Endothelial cell of umbilical vein (primary cell): ENCODE measurements around the gene AUTS2. TPM values are rescaled to one million over a fixed set of nuclear protein-coding genes. Genes with fewer than 3 reads are reported as not detected.

ENCODE experiments used
- BruUV-seq: library from RNA; stranded (reverse); fragments of 400-500 nt; replicated peaks from 2 replicates; lab custom pipeline; 2021; lab: Mats Ljungman, UMichigan
- CTCF ChIA-PET: fragments of 300-600, 350-600 bp; sonication (Branson Sonifier 250); formaldehyde crosslinking; loops from one replicate; lab custom pipeline; 2021; ENCODE audit warnings: antibody characterized with exemption, inconsistent platforms; lab: Charles Lee
- POLR2A ChIA-PET: fragments of 300-600, 350-600 bp; sonication (Branson Sonifier 250); formaldehyde crosslinking; loops from one replicate; lab custom pipeline; 2021; ENCODE audit warnings: antibody characterized with exemption, inconsistent platforms; lab: Charles Lee
- DNase-seq: peaks from one replicate; pipeline ENCODE4 v3.0.0-alpha.2; 2011; ENCODE audit warnings: low read depth, low spot score
- FAIRE-seq: peaks from 2 replicates; lab custom pipeline; 2011; peaks lifted over from hg19 to GRCh38; lab: Jason Lieb, UNC
- H2AFZ ChIP-seq: 2 replicates; pipeline ENCODE4 v1.6.0; 2012; ENCODE audit warnings: low read depth, low read length, control low read depth, inconsistent platforms
- H3K27ac ChIP-seq: 2 replicates; pipeline ENCODE4 v1.5.1; 2011; ENCODE audit warnings: low read depth, mild to moderate bottlenecking, control low read depth, low read length, moderate library complexity; ENCODE audit not compliant: insufficient read depth
- H3K27me3 ChIP-seq, 2 experiments: 2 replicates each; pipeline versions ENCODE4 v1.6.0 to v1.6.1; 2011; ENCODE audit warnings: low read length in 2 of 2, mixed read lengths in 1 of 2; ENCODE audit not compliant: control insufficient read depth in 2 of 2, insufficient read depth in 2 of 2
- H3K36me3 ChIP-seq, 2 experiments: 2 replicates in 1 of 2; 3 replicates in 1 of 2; pipeline ENCODE4 v1.5.1; 2011; ENCODE audit warnings: low read length in 2 of 2, mild to moderate bottlenecking in 1 of 2, moderate library complexity in 1 of 2; ENCODE audit not compliant: control insufficient read depth in 2 of 2, insufficient read depth in 2 of 2; ENCODE audit errors: extremely low read depth in 1 of 2
- H3K4me1 ChIP-seq: 3 replicates; pipeline ENCODE4 v1.5.1; 2011; ENCODE audit warnings: mild to moderate bottlenecking, low read length; ENCODE audit not compliant: control insufficient read depth, insufficient read depth; ENCODE audit errors: extremely low read depth
- H3K4me2 ChIP-seq: 2 replicates; pipeline ENCODE4 v1.6.1; 2011; ENCODE audit warnings: low read length, control low read depth, mixed read lengths; ENCODE audit not compliant: insufficient read depth
- H3K4me3 ChIP-seq, 3 experiments: fragments of 200-600 bp in 1 of 3; sonication (generic), shearing (Covaris generic) in 1 of 3; replicated peaks in 1 of 3; 2 replicates each; pipeline ENCODE4 v1.5.1; 2011 to 2016; ENCODE audit warnings: control low read depth in 3 of 3, low read length in 3 of 3, mild to moderate bottlenecking in 2 of 3, inconsistent platforms in 1 of 3, low read depth in 1 of 3, moderate library complexity in 1 of 3; ENCODE audit not compliant: insufficient read depth in 1 of 3
- H3K79me2 ChIP-seq: 2 replicates; pipeline ENCODE4 v1.6.0; 2012; ENCODE audit warnings: low read length, inconsistent platforms; ENCODE audit not compliant: control insufficient read depth, insufficient read depth
- H3K9ac ChIP-seq: replicated peaks from 2 replicates; pipeline ENCODE3; 2011; ENCODE audit warnings: low read length, control low read depth; ENCODE audit not compliant: insufficient read depth; ENCODE audit errors: extremely low read depth
- H3K9me1 ChIP-seq: replicated peaks from 3 replicates; pipeline ENCODE4 v1.6.0; 2011; ENCODE audit warnings: mild to moderate bottlenecking, low read length; ENCODE audit not compliant: control insufficient read depth, insufficient read depth; ENCODE audit errors: extremely low read depth
- H3K9me3 ChIP-seq: replicated peaks from 2 replicates; pipeline ENCODE4 v1.5.1; 2012; ENCODE audit warnings: low read length, inconsistent platforms; ENCODE audit not compliant: control insufficient read depth, insufficient read depth
- H4K20me1 ChIP-seq: replicated peaks from 2 replicates; pipeline ENCODE3; 2011; ENCODE audit warnings: mild to moderate bottlenecking, low read length; ENCODE audit not compliant: control insufficient read depth, insufficient read depth; ENCODE audit errors: extremely low read depth
- EZH2 ChIP-seq: IDR thresholded peaks from 2 replicates; pipeline ENCODE4 v1.6.1; 2012; ENCODE audit warnings: borderline replicate concordance, low read depth, mild to moderate bottlenecking, moderate library complexity, low read length, inconsistent platforms; ENCODE audit not compliant: severe bottlenecking
- FOS ChIP-seq: IDR thresholded peaks from 2 replicates; pipeline ENCODE4 v1.6.1; 2011; ENCODE audit warnings: mild to moderate bottlenecking, low read length, moderate library complexity, borderline replicate concordance; ENCODE audit not compliant: insufficient read depth
- GATA2 ChIP-seq: IDR thresholded peaks from 2 replicates; pipeline ENCODE4 v1.7.0; 2011; ENCODE audit warnings: low read depth, mild to moderate bottlenecking, moderate library complexity, mixed read lengths, low read length; ENCODE audit not compliant: insufficient read length, insufficient read depth
- JUN ChIP-seq: IDR thresholded peaks from 2 replicates; pipeline ENCODE4 v1.6.1; 2011; ENCODE audit warnings: borderline replicate concordance, low read depth; ENCODE audit not compliant: insufficient read length, insufficient read depth
- MAX ChIP-seq: IDR thresholded peaks from 2 replicates; pipeline ENCODE4 v1.6.1; 2011; ENCODE audit not compliant: insufficient read depth, insufficient read length
- MYC ChIP-seq: IDR thresholded peaks from one replicate; pipeline ENCODE4 v1.6.1; 2011; ENCODE audit warnings: mild to moderate bottlenecking, low read depth, low read length
- POLR2A ChIP-seq: IDR thresholded peaks from 2 replicates; pipeline ENCODE4 v1.6.1; 2012; ENCODE audit warnings: low read depth, mild to moderate bottlenecking, control low read depth, low read length
- POLR2AphosphoS5 ChIP-seq: IDR thresholded peaks from 2 replicates; pipeline ENCODE4 v1.6.1; 2012; ENCODE audit warnings: low read depth, mild to moderate bottlenecking, control low read depth, low read length, moderate library complexity; ENCODE audit not compliant: insufficient read depth
- dilution Hi-C: fragments of 300-500 bp; cut with MboI; formaldehyde crosslinking; loops from one replicate; pipeline ENCODE4 v1.15.0; 2019; ENCODE audit warnings: low sequenced_read_pairs; ENCODE audit not compliant: extremely low pct_ligation_motif_present
- intact Hi-C: fragments of 100-400 bp; cut with micrococcal nuclease; formaldehyde crosslinking; loops from one replicate; pipeline ENCODE4 v1.10.0; 2022
- polyA plus RNA-seq, 4 experiments: library from polyadenylated mRNA; depleted of rRNA in 3 of 4; stranded (reverse) in 3 of 4; unstranded in 1 of 4; fragments of >200 nt; gene quantifications; 2 replicates each; pipeline versions ENCODE4 v1.2.1 to v1.2.3, GENCODE V29; 2011 to 2012; ENCODE audit warnings: missing spikeins in 1 of 4
- total RNA-seq: library from RNA; stranded (reverse); gene quantifications from 2 replicates; pipeline ENCODE4 v1.2.3, GENCODE V29; 2021
- TF ChIP-seq, protein P1 (sequence below), 2 donors: IDR thresholded peaks; 1 replicate in 1 of 2; 2 replicates in 1 of 2; pipeline ENCODE4 v1.5.1; 2011; ENCODE audit warnings: low read length in 2 of 2, mild to moderate bottlenecking in 2 of 2, moderate library complexity in 2 of 2, control low read depth in 1 of 2, inconsistent platforms in 1 of 2, low read depth in 1 of 2; ENCODE audit not compliant: insufficient read depth in 1 of 2; ENCODE audit errors: extremely low read depth in 1 of 2

AUTS2 gene
- total and polyA plus RNA-seq, 2 donors (not counting 3 experiments of a cell fraction or from before 2014, with no cell fraction given): 0.59 to 8.0 TPM

GRCh38 chr7:70439651-70440050, 841.4 kb downstream of the AUTS2 start:
- no peak overlapping the region for H2AFZ ChIP-seq
- no peak overlapping the region for H3K9ac ChIP-seq
- no peaks in the 10 kb centered on the region for H3K36me3 ChIP-seq
- no peaks in the 10 kb centered on the region for H4K20me1 ChIP-seq
- POLR2A ChIA-PET: no interaction called here
- DNase-seq (no peak), FAIRE-seq (no peak)
- BruUV-seq: no TSS peak
- H3K9me1 ChIP-seq: no peaks in the 10 kb centered on the region
- H3K4me1 ChIP-seq: no peaks in the 10 kb centered on the region
- dilution Hi-C loops: no loop called here
- no peak for TF ChIP-seq FOS
- TF ChIP-seq, protein P1, sequence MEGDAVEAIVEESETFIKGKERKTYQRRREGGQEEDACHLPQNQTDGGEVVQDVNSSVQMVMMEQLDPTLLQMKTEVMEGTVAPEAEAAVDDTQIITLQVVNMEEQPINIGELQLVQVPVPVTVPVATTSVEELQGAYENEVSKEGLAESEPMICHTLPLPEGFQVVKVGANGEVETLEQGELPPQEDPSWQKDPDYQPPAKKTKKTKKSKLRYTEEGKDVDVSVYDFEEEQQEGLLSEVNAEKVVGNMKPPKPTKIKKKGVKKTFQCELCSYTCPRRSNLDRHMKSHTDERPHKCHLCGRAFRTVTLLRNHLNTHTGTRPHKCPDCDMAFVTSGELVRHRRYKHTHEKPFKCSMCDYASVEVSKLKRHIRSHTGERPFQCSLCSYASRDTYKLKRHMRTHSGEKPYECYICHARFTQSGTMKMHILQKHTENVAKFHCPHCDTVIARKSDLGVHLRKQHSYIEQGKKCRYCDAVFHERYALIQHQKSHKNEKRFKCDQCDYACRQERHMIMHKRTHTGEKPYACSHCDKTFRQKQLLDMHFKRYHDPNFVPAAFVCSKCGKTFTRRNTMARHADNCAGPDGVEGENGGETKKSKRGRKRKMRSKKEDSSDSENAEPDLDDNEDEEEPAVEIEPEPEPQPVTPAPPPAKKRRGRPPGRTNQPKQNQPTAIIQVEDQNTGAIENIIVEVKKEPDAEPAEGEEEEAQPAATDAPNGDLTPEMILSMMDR (IDR thresholded peaks at IDR 0.05; ENCODE audit: extremely low read depth in 1 of 2, insufficient read depth in 1 of 2, low read depth in 1 of 2, low read length in 2 of 2): no peak
- TF ChIP-seq POLR2A: no peak
- TF ChIP-seq EZH2: no peak
- no peak overlapping the region for H3K27ac ChIP-seq
- no peak overlapping the region for H3K4me2 ChIP-seq
- CTCF ChIA-PET: no interaction called here
- intact Hi-C loops: no loop called here
- H3K79me2 ChIP-seq: no peaks in the 10 kb centered on the region
- H3K27me3 ChIP-seq: no peaks in the 10 kb centered on the region
- H3K4me3 ChIP-seq: no peak overlapping the region
- H3K9me3 ChIP-seq: peaks cover 3% of the 10 kb centered on the region

- H3K9me1 ChIP-seq: no peaks in the 10 kb centered on the region
- ChIA-PET CTCF (no interaction called here), POLR2A (no interaction called here)
- H4K20me1 ChIP-seq: no peaks in the 10 kb centered on the region
- H3K27me3 ChIP-seq: no peaks in the 10 kb centered on the region
- H3K4me2 ChIP-seq: no peak overlapping the region
- no peak overlapping the region for H2AFZ ChIP-seq
- H3K4me1 ChIP-seq: no peaks in the 10 kb centered on the region
- no peak overlapping the region for H3K27ac ChIP-seq
- TF ChIP-seq MYC (no peak), FOS (no peak), POLR2AphosphoS5 (no peak), POLR2A (no peak), JUN (no peak), EZH2 (no peak), GATA2 (no peak), MAX (no peak)
- TF ChIP-seq, protein P1 (IDR thresholded peaks at IDR 0.05; ENCODE audit: extremely low read depth in 1 of 2, insufficient read depth in 1 of 2, low read depth in 1 of 2, low read length in 2 of 2): no peak
- intact Hi-C loops (no loop called here), dilution Hi-C loops (no loop called here)
- H3K9ac ChIP-seq: no peak overlapping the region
- FAIRE-seq (no peak), DNase-seq (no peak)
- no TSS peak for BruUV-seq
- H3K4me3 ChIP-seq: no peak overlapping the region
- H3K36me3 ChIP-seq: no peaks in the 10 kb centered on the region
- peaks cover under 1% of the 10 kb centered on the region for H3K9me3 ChIP-seq
- no peaks in the 10 kb centered on the region for H3K79me2 ChIP-seq
Measured at GRCh38 chr7:70446448-70447143, 848.3 kb downstream of the AUTS2 start.
